GM10847 (cell line): ENCODE measurements around the gene E2F2.

ENCODE experiments used
- POLR2A ChIP-seq: IDR thresholded peaks from 2 replicates; pipeline ENCODE4 v1.6.1; 2011; ENCODE audit not compliant: insufficient read length; ENCODE audit errors: extremely low read depth

Gene E2F2

GRCh38 chr1:23530747-23531561 is at the start of gene E2F2:
Gene E2F2 (minus strand): TSS chr1:23531233. CDS start chr1:23530793, 440 bp downstream.
- TF ChIP-seq POLR2A: peak; percentile 15

- TF ChIP-seq POLR2A: no peak
Observed at GRCh38 chr1:23578997-23579363, 47.9 kb upstream of the E2F2 start.

- TF ChIP-seq POLR2A: no peak
Observed at GRCh38 chr1:23578311-23578996, 47.4 kb upstream of the E2F2 start.

- TF ChIP-seq POLR2A: no peak
Observed at GRCh38 chr1:23577056-23578004, 46.3 kb upstream of the E2F2 start.

GRCh38 chr1:23576338-23577055 is 45.5 kb upstream of the E2F2 start:
- TF ChIP-seq POLR2A: no peak

GRCh38 chr1:23575226-23575810 is 44.3 kb upstream of the E2F2 start:
- TF ChIP-seq POLR2A: no peak

- TF ChIP-seq POLR2A: no peak
Observed at GRCh38 chr1:23574265-23574754, 43.3 kb upstream of the E2F2 start.

GRCh38 chr1:23573574-23574182 is 42.6 kb upstream of the E2F2 start:
- TF ChIP-seq POLR2A: no peak

GRCh38 chr1:23571465-23571864 is 40.4 kb upstream of the E2F2 start:
- TF ChIP-seq POLR2A: no peak

- TF ChIP-seq POLR2A: no peak
Observed at GRCh38 chr1:23570001-23570691, 39.1 kb upstream of the E2F2 start.

- TF ChIP-seq POLR2A: no peak
Observed at GRCh38 chr1:23568608-23569383, 37.8 kb upstream of the E2F2 start.

- TF ChIP-seq POLR2A: no peak
Observed at GRCh38 chr1:23567996-23568607, 37.1 kb upstream of the E2F2 start.
